K562 (cell line): ENCODE data around the gene PSMB2. TPM values are rescaled to one million over a fixed set of nuclear protein-coding genes. Genes with fewer than 3 reads are reported as not detected.

Source experiments
- ATAC-seq: fragments of 200-7000 bp; cut with Tn5 transposase; 3 replicates; pipeline ENCODE4 v1.9.1; 2020; ENCODE audit warnings: moderate library complexity
- BruUV-seq: library from RNA; stranded (reverse); fragments of 400-500 nt; replicated peaks from 2 replicates; lab custom pipeline; 2021; lab: Mats Ljungman, UMichigan
- CTCF ChIA-PET: fragments of 300-600 bp; formaldehyde crosslinking; extraction: SDS; loops from one replicate; lab custom pipeline; 2021; ENCODE audit warnings: low intra/inter-chr PET ratio; lab: Yijun Ruan, JAX
- POLR2A ChIA-PET: fragments of 300-600, 350-650 bp; sonication (Branson Sonifier 250); formaldehyde crosslinking; extraction: SDS; loops from one replicate; lab custom pipeline; 2021; ENCODE audit warnings: antibody characterized with exemption, inconsistent platforms; lab: Yijun Ruan, JAX
- DNase-seq, 4 experiments: peaks; one replicate each; pipeline versions ENCODE4 v3.0.0 to v3.0.0-alpha.2; 2011 to 2018; ENCODE audit warnings: low spot score in 3 of 4, mixed read lengths in 3 of 4; ENCODE audit errors: extremely low read depth in 1 of 4
- FAIRE-seq: peaks from 2 replicates; lab custom pipeline; 2011; peaks lifted over from hg19 to GRCh38; lab: Jason Lieb, UNC
- H2AFZ ChIP-seq: 2 replicates; pipeline ENCODE4 v1.6.0; 2011; ENCODE audit warnings: low read depth, low read length, control low read depth, inconsistent platforms
- H3K27ac ChIP-seq: fragments of 200-600 bp; 3 replicates; pipeline ENCODE4 v1.8.0; 2011; ENCODE audit warnings: low read depth, mild to moderate bottlenecking, control low read depth, inconsistent platforms, low read length, moderate library complexity, mixed read lengths; ENCODE audit errors: extremely low read depth
- H3K27me3 ChIP-seq, 2 experiments: fragments of 300-600 bp in 1 of 2; 2 replicates in 1 of 2; 3 replicates in 1 of 2; pipeline versions ENCODE4 v1.6.0 to v1.8.0; 2011; ENCODE audit warnings: inconsistent platforms in 2 of 2, low read length in 2 of 2, mild to moderate bottlenecking in 1 of 2, mixed read lengths in 1 of 2, moderate library complexity in 1 of 2; ENCODE audit not compliant: control insufficient read depth in 2 of 2, insufficient read depth in 2 of 2
- H3K36me3 ChIP-seq: fragments of 300-600 bp; 3 replicates; pipeline ENCODE4 v1.8.0; 2011; ENCODE audit warnings: mild to moderate bottlenecking, low read length, inconsistent platforms; ENCODE audit not compliant: control insufficient read depth, insufficient read depth
- H3K4me1 ChIP-seq, 2 experiments: fragments of 200-600 bp in 1 of 2; replicated peaks in 1 of 2; 2 replicates in 1 of 2; 3 replicates in 1 of 2; pipeline versions ENCODE4 v1.5.1 to v1.8.0; 2011; ENCODE audit warnings: inconsistent platforms in 2 of 2, low read length in 2 of 2, mild to moderate bottlenecking in 1 of 2, mixed read lengths in 1 of 2, moderate library complexity in 1 of 2; ENCODE audit not compliant: control insufficient read depth in 2 of 2, insufficient read depth in 2 of 2
- H3K4me2 ChIP-seq: 2 replicates; pipeline ENCODE4 v1.6.1; 2011; ENCODE audit warnings: low read length, control low read depth, inconsistent platforms, mixed read lengths; ENCODE audit not compliant: insufficient read depth
- H3K4me3 ChIP-seq: fragments of 200-600 bp; sonication (generic), shearing (Covaris generic); 2 replicates; pipeline ENCODE4 v1.5.1; 2016; ENCODE audit warnings: control low read depth, inconsistent platforms
- H3K79me2 ChIP-seq: fragments of 200-600 bp; 3 replicates; pipeline ENCODE4 v1.8.0; 2011; ENCODE audit warnings: low read length, inconsistent platforms; ENCODE audit not compliant: control insufficient read depth, insufficient read depth
- H3K9ac ChIP-seq, 2 experiments: 2 replicates each; pipeline versions ENCODE4 v1.6.0 to v1.6.1; 2011; ENCODE audit warnings: low read depth in 2 of 2, low read length in 2 of 2, control low read depth in 1 of 2, inconsistent platforms in 1 of 2, mild to moderate bottlenecking in 1 of 2, mixed read lengths in 1 of 2; ENCODE audit not compliant: insufficient read depth in 1 of 2
- H3K9me1 ChIP-seq: one replicate; pipeline ENCODE4 v1.6.0; 2011; ENCODE audit warnings: inconsistent platforms, mild to moderate bottlenecking, low read length, moderate library complexity; ENCODE audit not compliant: control insufficient read depth, insufficient read depth
- H3K9me3 ChIP-seq: replicated peaks from 2 replicates; pipeline ENCODE4 v1.5.1; 2011; ENCODE audit warnings: low read depth, low read length, inconsistent platforms; ENCODE audit not compliant: control insufficient read depth, insufficient read depth
- H4K20me1 ChIP-seq: replicated peaks from 2 replicates; pipeline ENCODE4 v1.6.1; 2011; ENCODE audit warnings: low read length, inconsistent platforms, mixed read lengths; ENCODE audit not compliant: control insufficient read depth, insufficient read depth
- ARHGAP35 ChIP-seq: fragments of 450-650 bp; IDR thresholded peaks from 2 replicates; pipeline ENCODE4 v1.6.1; 2018; ENCODE audit not compliant: partially characterized antibody
- BCOR ChIP-seq: fragments of 450-650 bp; IDR thresholded peaks from 2 replicates; pipeline ENCODE4 v1.6.1; 2016
- KDM1A ChIP-seq, 2 experiments: fragments of 450-650 bp; IDR thresholded peaks; 2 replicates each; pipeline ENCODE4 v1.6.1; 2016; ENCODE audit warnings: mild to moderate bottlenecking in 2 of 2
- NFRKB ChIP-seq: fragments of 450-650 bp; IDR thresholded peaks from 2 replicates; pipeline ENCODE4 v1.6.1; 2016; ENCODE audit warnings: low read depth
- RB1 ChIP-seq: fragments of 450-650 bp; IDR thresholded peaks from 2 replicates; pipeline ENCODE4 v1.6.1; 2017; ENCODE audit warnings: low read depth, mild to moderate bottlenecking
- RBM15 ChIP-seq: fragments of 200-400 bp; formaldehyde crosslinking; IDR thresholded peaks from 2 replicates; pipeline ENCODE4 v1.6.1; 2018; ENCODE audit warnings: mild to moderate bottlenecking, low read length, moderate library complexity; ENCODE audit not compliant: insufficient read depth
- RBM25 ChIP-seq: fragments of 200-400 bp; formaldehyde crosslinking; IDR thresholded peaks from 2 replicates; pipeline ENCODE4 v1.6.1; 2018; ENCODE audit warnings: low read length, low read depth, moderate library complexity; ENCODE audit not compliant: severe bottlenecking
- RHOXF2B ChIP-seq: fragments of 250-450 bp; sonication (Bioruptor Pico); conservative IDR thresholded peaks from 2 replicates; pipeline ENCODE4 v1.5.1; 2021
- SMAD3 ChIP-seq: fragments of 450-650 bp; formaldehyde crosslinking; conservative IDR thresholded peaks from 2 replicates; pipeline ENCODE4 v1.4.0; 2020; ENCODE audit warnings: mild to moderate bottlenecking
- THRAP3 ChIP-seq: fragments of 450-650 bp; IDR thresholded peaks from 2 replicates; pipeline ENCODE4 v1.6.1; 2016; ENCODE audit warnings: mild to moderate bottlenecking, inconsistent platforms, borderline replicate concordance
- YBX1 ChIP-seq: fragments of 450-650 bp; IDR thresholded peaks from 2 replicates; pipeline ENCODE4 v1.7.1; 2016; ENCODE audit warnings: mild to moderate bottlenecking
- ZC3H11A ChIP-seq: IDR thresholded peaks from 2 replicates; pipeline ENCODE4 v1.6.1; 2012; ENCODE audit warnings: low read depth, low read length, improper control_type of control experiment
- ZFP36 ChIP-seq: fragments of 150-350 bp; IDR thresholded peaks from 2 replicates; pipeline ENCODE4 v1.6.1; 2018; ENCODE audit warnings: low read length, low read depth; ENCODE audit not compliant: partially characterized antibody
- ZNF324 ChIP-seq: fragments of 250-450 bp; sonication (Bioruptor Pico); IDR thresholded peaks from 2 replicates; pipeline ENCODE4 v1.4.0; 2020; ENCODE audit warnings: mild to moderate bottlenecking
- WGBS: fragments of 100-300 bp; shearing (Covaris generic); methylation state at CpG from one replicate; pipeline ENCODE4 v1.1.6; 2016; ENCODE audit warnings: low coverage, mixed read lengths; ENCODE audit not compliant: insufficient coverage; ENCODE audit errors: missing lambda C conversion rate; 5-methylcytosine and 5-hydroxymethylcytosine counted together
- in situ Hi-C: fragments of 300-500 bp; cut with MboI; formaldehyde crosslinking; loops from 4 replicates; pipeline ENCODE4 v1.15.0; 2018; ENCODE audit warnings: inconsistent platforms, mixed read lengths
- intact Hi-C: fragments of 100-400 bp; cut with micrococcal nuclease; formaldehyde crosslinking; loops from 2 replicates; pipeline ENCODE4 v1.14.2; 2022
- polyA plus RNA-seq, 8 experiments: library from polyadenylated mRNA; depleted of rRNA in 4 of 8; stranded (reverse) in 5 of 8; unstranded in 3 of 8; fragments of >200 nt; fragmentation: Nextera tagmentation in 2 of 8; fragmentation: Illumina TruSeq in 1 of 8; extraction: Ambion mirVana in 2 of 8; extraction: Trizol in 1 of 8; gene quantifications; 2 replicates each; pipeline versions ENCODE4 v1.2.1 to v1.2.3, GENCODE V29; 2011 to 2014; ENCODE audit warnings: inconsistent platforms in 1 of 8, missing spikeins in 1 of 8
- total RNA-seq, 7 experiments: library from RNA; depleted of rRNA in 6 of 7; stranded (reverse); fragments of >200 nt in 6 of 7; fragmentation: Illumina TruSeq in 2 of 7; extraction: Trizol in 2 of 7; gene quantifications; 2 replicates each; pipeline versions ENCODE4 v1.2.1 to v1.2.3, GENCODE V29; 2011 to 2021; ENCODE audit warnings: low replicate concordance in 1 of 7
- TF ChIP-seq, protein P1 (sequence below): sonication (generic); formaldehyde crosslinking; IDR thresholded peaks from 2 replicates; pipeline ENCODE4 v1.8.1; 2023; ENCODE audit warnings: mild to moderate bottlenecking, missing genetic modification reagents
- TF ChIP-seq, protein P2 (sequence below): fragments of 450-650 bp; conservative IDR thresholded peaks from 2 replicates; pipeline ENCODE4 v1.6.1; 2016; ENCODE audit warnings: missing genetic modification characterization, low read depth, mild to moderate bottlenecking, missing compliant biosample characterization, moderate library complexity

The PSMB2 gene
- total and polyA plus RNA-seq, 9 of the 15 experiments (the other 6 are each of a cell fraction or from before 2014, with no cell fraction given), result 71.7 to 543 (median 165) TPM

DNA sequence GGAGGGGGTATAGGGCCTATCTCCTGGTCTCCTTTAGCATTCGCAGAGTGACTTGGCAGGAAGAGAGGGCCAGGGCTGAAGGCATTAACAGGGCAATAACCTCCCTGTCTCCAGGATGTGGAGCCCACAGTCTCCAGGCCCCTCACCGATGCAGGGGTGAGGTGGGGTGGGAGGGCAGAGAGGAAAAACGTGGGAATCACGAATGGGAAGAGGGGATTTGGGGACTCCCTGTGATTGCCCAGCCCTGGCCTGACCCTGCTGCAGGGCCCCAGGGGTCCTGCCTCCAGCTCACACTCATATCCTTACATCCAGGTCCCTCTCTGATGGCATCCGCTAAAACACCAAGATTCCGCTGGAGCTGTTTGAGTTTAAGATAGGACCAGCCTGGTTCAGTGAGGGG lies 53.6 kb downstream of the PSMB2 start:
- no peaks in the 10 kb centered on the region for H3K9me3 ChIP-seq
- no peaks in the 10 kb centered on the region for H3K36me3 ChIP-seq
- 0 out of 4 replicates have a peak overlapping the region, but pooled peaks of 1 of the 2 experiments have one; percentile 54 for H3K9ac ChIP-seq
- POLR2A ChIA-PET, result interaction anchor here (1.0 kb wide), 1 partner anchor 16 kb away, joined by 5 read pairs; no protein-coding TSS in a partner anchor
- H2AFZ ChIP-seq, result no peak overlapping the region
- BruUV-seq, result no TSS peak
- no peaks in the 10 kb centered on the region for H3K9me1 ChIP-seq
- DNase-seq (no peak), ATAC-seq (no peak), FAIRE-seq (no peak)
- H3K27me3 ChIP-seq, result no peaks in the 10 kb centered on the region
- no peak for TF ChIP-seq THRAP3
- TF ChIP-seq, protein P1, sequence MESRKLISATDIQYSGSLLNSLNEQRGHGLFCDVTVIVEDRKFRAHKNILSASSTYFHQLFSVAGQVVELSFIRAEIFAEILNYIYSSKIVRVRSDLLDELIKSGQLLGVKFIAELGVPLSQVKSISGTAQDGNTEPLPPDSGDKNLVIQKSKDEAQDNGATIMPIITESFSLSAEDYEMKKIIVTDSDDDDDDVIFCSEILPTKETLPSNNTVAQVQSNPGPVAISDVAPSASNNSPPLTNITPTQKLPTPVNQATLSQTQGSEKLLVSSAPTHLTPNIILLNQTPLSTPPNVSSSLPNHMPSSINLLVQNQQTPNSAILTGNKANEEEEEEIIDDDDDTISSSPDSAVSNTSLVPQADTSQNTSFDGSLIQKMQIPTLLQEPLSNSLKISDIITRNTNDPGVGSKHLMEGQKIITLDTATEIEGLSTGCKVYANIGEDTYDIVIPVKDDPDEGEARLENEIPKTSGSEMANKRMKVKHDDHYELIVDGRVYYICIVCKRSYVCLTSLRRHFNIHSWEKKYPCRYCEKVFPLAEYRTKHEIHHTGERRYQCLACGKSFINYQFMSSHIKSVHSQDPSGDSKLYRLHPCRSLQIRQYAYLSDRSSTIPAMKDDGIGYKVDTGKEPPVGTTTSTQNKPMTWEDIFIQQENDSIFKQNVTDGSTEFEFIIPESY (CRISPR knock-in tag), result peak; percentile 58; the same call in 1 of the 2 replicates
- H3K79me2 ChIP-seq, result no peaks in the 10 kb centered on the region
- no peak overlapping the region for H3K4me3 ChIP-seq
- CTCF ChIA-PET, result no interaction called here
- H3K4me1 ChIP-seq, result peaks cover 0 to 10% of the 10 kb centered on the region in 2 experiments; a peak in 2 of 5 replicates
- H3K27ac ChIP-seq, result no peak overlapping the region
- WGBS, result 52% methylated on average over 6 of the region's 6 CpGs
- intact Hi-C loops (no loop called here), in situ Hi-C loops (no loop called here)
- no peak overlapping the region for H3K4me2 ChIP-seq
- no peaks in the 10 kb centered on the region for H4K20me1 ChIP-seq

DNA sequence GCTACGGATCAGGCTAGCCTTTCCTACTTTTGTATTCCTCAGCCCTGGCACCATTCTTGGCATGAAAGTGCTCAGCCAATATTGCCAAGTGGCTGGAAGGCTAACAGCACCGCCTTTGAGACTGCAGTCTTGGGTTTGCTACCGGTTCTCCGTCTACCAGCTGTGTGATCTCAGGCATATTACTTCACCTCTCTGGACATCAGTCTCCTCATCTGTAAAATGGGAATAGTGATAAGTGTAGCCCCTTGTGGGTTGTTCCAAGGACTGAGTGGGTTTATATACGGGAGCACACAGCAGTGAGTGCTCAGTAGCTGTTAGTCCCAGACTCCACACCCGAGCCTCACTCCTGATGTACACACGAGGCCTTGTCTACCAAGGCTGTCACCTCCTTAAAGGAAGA lies 54.5 kb downstream of the PSMB2 start:
- ChIA-PET POLR2A (interaction anchor here (2.0 kb wide), 1 partner anchor 13 kb away, joined by 7 read pairs; no protein-coding TSS in a partner anchor), CTCF (no interaction called here)
- Histone ChIP-seq H3K9ac (no peak overlapping the region), H3K9me3 (no peaks in the 10 kb centered on the region), H3K36me3 (no peaks in the 10 kb centered on the region), H3K27ac (no peak overlapping the region), H3K27me3 (no peaks in the 10 kb centered on the region), H3K4me1 (peaks cover 0 to 10% of the 10 kb centered on the region in 2 experiments; a peak in 2 of 5 replicates), H4K20me1 (no peaks in the 10 kb centered on the region), H3K4me3 (no peak overlapping the region), H2AFZ (no peak overlapping the region), H3K9me1 (no peaks in the 10 kb centered on the region), H3K79me2 (no peaks in the 10 kb centered on the region), H3K4me2 (no peak overlapping the region)
- no peak for FAIRE-seq
- in situ Hi-C loops, result no loop called here
- 21% methylated on average over 7 of the region's 7 CpGs for WGBS
- no TSS peak for BruUV-seq
- DNase-seq, result no peak
- no peak for ATAC-seq
- intact Hi-C loops, result no loop called here
- TF ChIP-seq RB1 (no peak), ZFP36 (peak; percentile 6), RBM15 (no peak), YBX1 (no peak), ARHGAP35 (no peak), KDM1A (IDR thresholded peaks at IDR 0.05) (peak in 1 of 2 experiments; percentile 32; a peak in 1 of 4 replicates), RHOXF2B (CRISPR knock-in tag) (no peak), RBM25 (peak; percentile 83), NFRKB (no peak), ZC3H11A (no peak), SMAD3 (CRISPR knock-in tag) (no peak), BCOR (peak; percentile 70), ZNF324 (CRISPR knock-in tag) (no peak)
- TF ChIP-seq, protein P2, sequence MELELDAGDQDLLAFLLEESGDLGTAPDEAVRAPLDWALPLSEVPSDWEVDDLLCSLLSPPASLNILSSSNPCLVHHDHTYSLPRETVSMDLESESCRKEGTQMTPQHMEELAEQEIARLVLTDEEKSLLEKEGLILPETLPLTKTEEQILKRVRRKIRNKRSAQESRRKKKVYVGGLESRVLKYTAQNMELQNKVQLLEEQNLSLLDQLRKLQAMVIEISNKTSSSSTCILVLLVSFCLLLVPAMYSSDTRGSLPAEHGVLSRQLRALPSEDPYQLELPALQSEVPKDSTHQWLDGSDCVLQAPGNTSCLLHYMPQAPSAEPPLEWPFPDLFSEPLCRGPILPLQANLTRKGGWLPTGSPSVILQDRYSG, result no peak
